Measurements from ENCODE around the gene EIPR1.

EIPR1 gene

GRCh38 chr2:3162442-3163077 lies 215.1 kb downstream of the EIPR1 start:
- TF ChIP-seq POLR2AphosphoS5 (IDR thresholded peaks at IDR 0.05; ENCODE audit: borderline replicate concordance, low read depth, low read length), result no peak
- TF ChIP-seq EZH2 (IDR thresholded peaks at IDR 0.05), result no peak
- TF ChIP-seq FOXP2 (optimal IDR thresholded peaks at IDR 0.05; ENCODE audit: control extremely low read depth, extremely low read length, insufficient read depth), result no peak
- Histone ChIP-seq H3K36me3 (ENCODE audit: insufficient read depth, low read length) (no peaks in the 10 kb centered on the region), H3K9me3 (ENCODE audit: low read depth, low read length) (no peaks in the 10 kb centered on the region), H3K27ac (no peak overlapping the region), H3K4me3 (no peak overlapping the region), H3K9ac (ENCODE audit: insufficient read length) (no peak overlapping the region)
- no peak for DNase-seq (ENCODE audit: low read depth, low spot score)

GRCh38 chr2:3160751-3161330 lies 216.8 kb downstream of the EIPR1 start:
- Histone ChIP-seq H3K36me3 (ENCODE audit: insufficient read depth, low read length) (no peaks in the 10 kb centered on the region), H3K9me3 (ENCODE audit: low read depth, low read length) (no peaks in the 10 kb centered on the region), H3K9ac (ENCODE audit: insufficient read length) (no peak overlapping the region), H3K27ac (no peak overlapping the region), H3K4me3 (no peak overlapping the region)
- TF ChIP-seq POLR2AphosphoS5 (IDR thresholded peaks at IDR 0.05; ENCODE audit: borderline replicate concordance, low read depth, low read length) (no peak), FOXP2 (optimal IDR thresholded peaks at IDR 0.05; ENCODE audit: control extremely low read depth, extremely low read length, insufficient read depth) (no peak), EZH2 (IDR thresholded peaks at IDR 0.05) (no peak)
- DNase-seq (ENCODE audit: low read depth, low spot score), result no peak

GRCh38 chr2:3159782-3160545 lies 217.7 kb downstream of the EIPR1 start:
- Histone ChIP-seq H3K4me3 (no peak overlapping the region), H3K9ac (ENCODE audit: insufficient read length) (no peak overlapping the region), H3K27ac (no peak overlapping the region), H3K9me3 (ENCODE audit: low read depth, low read length) (no peaks in the 10 kb centered on the region), H3K36me3 (ENCODE audit: insufficient read depth, low read length) (no peaks in the 10 kb centered on the region)
- TF ChIP-seq FOXP2 (optimal IDR thresholded peaks at IDR 0.05; ENCODE audit: control extremely low read depth, extremely low read length, insufficient read depth) (no peak), POLR2AphosphoS5 (IDR thresholded peaks at IDR 0.05; ENCODE audit: borderline replicate concordance, low read depth, low read length) (no peak), EZH2 (IDR thresholded peaks at IDR 0.05) (no peak)
- no peak for DNase-seq (ENCODE audit: low read depth, low spot score)

- Histone ChIP-seq H3K27ac (no peak overlapping the region), H3K9ac (ENCODE audit: insufficient read length) (no peak overlapping the region)
Measured at GRCh38 chr2:3154700-3155099, 222.9 kb downstream of the EIPR1 start.

GRCh38 chr2:3154146-3154545 lies 223.5 kb downstream of the EIPR1 start:
- H3K9me3 ChIP-seq (ENCODE audit: low read depth, low read length), result no peaks in the 10 kb centered on the region
- no peak overlapping the region for H3K27ac ChIP-seq
- H3K4me3 ChIP-seq, result no peak overlapping the region
- no peak for TF ChIP-seq EZH2 (IDR thresholded peaks at IDR 0.05)
- no peak for TF ChIP-seq FOXP2 (optimal IDR thresholded peaks at IDR 0.05; ENCODE audit: control extremely low read depth, extremely low read length, insufficient read depth)
- TF ChIP-seq POLR2AphosphoS5 (IDR thresholded peaks at IDR 0.05; ENCODE audit: borderline replicate concordance, low read depth, low read length), result no peak
- no peaks in the 10 kb centered on the region for H3K36me3 ChIP-seq (ENCODE audit: insufficient read depth, low read length)
- DNase-seq (ENCODE audit: low read depth, low spot score), result no peak
- no peak overlapping the region for H3K9ac ChIP-seq (ENCODE audit: insufficient read length)

More at GRCh38 chr2:3154700-3155099, 222.9 kb downstream of the EIPR1 start:
- no peak for DNase-seq (ENCODE audit: low read depth, low spot score)
- Histone ChIP-seq H3K4me3 (no peak overlapping the region), H3K36me3 (ENCODE audit: insufficient read depth, low read length) (no peaks in the 10 kb centered on the region), H3K9me3 (ENCODE audit: low read depth, low read length) (no peaks in the 10 kb centered on the region)
- no peak for TF ChIP-seq POLR2AphosphoS5 (IDR thresholded peaks at IDR 0.05; ENCODE audit: borderline replicate concordance, low read depth, low read length)
- TF ChIP-seq EZH2 (IDR thresholded peaks at IDR 0.05), result no peak
- no peak for TF ChIP-seq FOXP2 (optimal IDR thresholded peaks at IDR 0.05; ENCODE audit: control extremely low read depth, extremely low read length, insufficient read depth)

GRCh38 chr2:3151153-3151918 lies 226.3 kb downstream of the EIPR1 start:
- Histone ChIP-seq H3K9me3 (ENCODE audit: low read depth, low read length) (no peaks in the 10 kb centered on the region), H3K9ac (ENCODE audit: insufficient read length) (no peak overlapping the region), H3K36me3 (ENCODE audit: insufficient read depth, low read length) (no peaks in the 10 kb centered on the region), H3K27ac (no peak overlapping the region), H3K4me3 (no peak overlapping the region)
- no peak for DNase-seq (ENCODE audit: low read depth, low spot score)
- no peak for TF ChIP-seq POLR2AphosphoS5 (IDR thresholded peaks at IDR 0.05; ENCODE audit: borderline replicate concordance, low read depth, low read length)
- no peak for TF ChIP-seq FOXP2 (optimal IDR thresholded peaks at IDR 0.05; ENCODE audit: control extremely low read depth, extremely low read length, insufficient read depth)
- no peak for TF ChIP-seq EZH2 (IDR thresholded peaks at IDR 0.05)

GRCh38 chr2:3149441-3150217 lies 228.0 kb downstream of the EIPR1 start:
- H3K36me3 ChIP-seq (ENCODE audit: insufficient read depth, low read length), result no peaks in the 10 kb centered on the region

More at GRCh38 chr2:3149441-3150217, 228.0 kb downstream of the EIPR1 start:
- no peak overlapping the region for H3K4me3 ChIP-seq
- DNase-seq (ENCODE audit: low read depth, low spot score), result no peak
- no peaks in the 10 kb centered on the region for H3K9me3 ChIP-seq (ENCODE audit: low read depth, low read length)
- TF ChIP-seq EZH2 (IDR thresholded peaks at IDR 0.05) (no peak), POLR2AphosphoS5 (IDR thresholded peaks at IDR 0.05; ENCODE audit: borderline replicate concordance, low read depth, low read length) (no peak), FOXP2 (optimal IDR thresholded peaks at IDR 0.05; ENCODE audit: control extremely low read depth, extremely low read length, insufficient read depth) (no peak)
- no peak overlapping the region for H3K27ac ChIP-seq
- no peak overlapping the region for H3K9ac ChIP-seq (ENCODE audit: insufficient read length)

Data from SK-N-MC (cell line).